DMS153 (cell line): Measurements from ENCODE around the gene BUD31.
"Not testable (repeated sequence)": the region's sequence is repeated elsewhere in the genome, so short reads cannot be mapped to it uniquely, and the experiment has no call there.

Source experiments
- DNase-seq: peaks from one replicate; lab custom pipeline; 2025; lab: John Stamatoyannopoulos, UW

BUD31 gene

DNA sequence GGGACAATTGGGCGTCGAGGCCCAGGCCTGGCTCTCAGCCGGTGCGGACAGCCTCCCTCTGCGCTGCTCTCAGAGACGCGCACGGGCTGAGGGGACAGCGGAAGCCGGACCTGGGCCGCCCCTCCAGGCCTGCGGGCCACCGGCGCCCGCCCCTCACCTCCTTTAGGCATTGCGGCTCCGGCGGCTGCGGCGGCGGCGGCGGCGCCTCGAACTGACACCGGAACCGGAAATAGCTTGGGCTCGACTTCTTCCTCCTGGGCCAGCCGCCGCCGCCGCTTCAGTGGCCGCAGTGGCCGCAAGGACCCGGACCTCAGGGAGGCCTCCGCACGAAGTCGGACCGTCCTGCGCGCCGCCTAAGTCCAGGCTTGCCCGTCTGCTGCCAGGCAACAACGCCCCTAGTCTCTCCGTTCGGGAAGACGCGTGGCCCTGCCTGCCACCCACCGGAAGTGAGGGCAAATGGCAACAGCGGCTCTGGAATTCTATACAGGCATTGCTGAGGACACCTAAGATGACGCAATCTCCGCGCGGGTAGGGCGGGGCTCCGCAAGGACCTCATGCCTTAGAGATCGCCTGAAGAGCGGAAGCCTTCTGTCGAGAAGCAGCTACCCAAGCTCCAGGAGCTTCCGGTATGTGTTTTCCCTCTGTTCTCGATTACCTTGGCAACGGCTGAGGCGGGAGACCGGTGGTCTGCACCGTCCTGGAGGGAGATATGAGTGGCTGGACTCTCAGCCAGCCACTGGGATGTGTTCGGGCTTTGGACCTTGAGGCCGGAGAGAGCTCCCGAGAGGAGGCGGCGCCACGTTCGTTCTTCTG is at the start of gene BUD31, which contains the start of gene PDAP1:
BUD31 (plus strand) TSS at position 591 of the 813 bp plus-strand sequence. CDS start 2,124 bp downstream, outside the sequence.
PDAP1 (minus strand) TSS at position 219 of the 813 bp plus-strand sequence; CDS start at position 170, 49 bp downstream.
- peak; percentile 90 for DNase-seq

DNA sequence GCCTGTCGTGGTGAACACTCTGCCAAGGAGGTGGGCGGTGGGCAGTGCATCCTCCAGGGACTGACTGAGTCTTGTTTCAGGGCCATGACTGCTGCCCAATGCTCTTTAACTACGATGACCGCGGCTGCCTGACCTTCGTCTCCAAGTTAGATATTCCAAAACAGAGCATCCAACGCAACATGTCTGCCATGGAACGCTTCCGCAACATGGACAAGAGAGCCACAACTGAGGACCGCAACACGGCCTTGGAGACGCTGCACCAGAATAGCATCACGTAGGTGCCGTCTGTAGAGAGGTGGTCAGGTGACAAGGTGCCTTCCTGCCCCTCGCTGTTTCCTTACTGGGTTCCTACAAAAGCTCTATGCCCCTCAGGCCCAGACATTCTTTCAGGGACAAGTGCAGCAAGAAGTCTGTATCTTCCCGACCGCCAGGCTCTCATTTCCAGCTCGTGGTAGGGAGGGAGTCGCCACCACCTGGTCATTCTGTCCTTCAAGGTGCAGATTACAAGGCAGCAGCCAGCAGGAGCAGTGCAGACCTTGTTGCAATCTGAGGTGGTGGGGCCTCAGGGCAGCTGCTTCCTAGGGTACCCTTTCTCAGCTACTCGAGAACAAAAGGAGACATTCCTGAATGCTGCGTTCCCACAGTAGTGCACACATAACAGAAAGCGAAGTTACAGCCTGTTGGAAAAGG is 49.2 kb upstream of the BUD31 start:
- no peak for DNase-seq

DNA sequence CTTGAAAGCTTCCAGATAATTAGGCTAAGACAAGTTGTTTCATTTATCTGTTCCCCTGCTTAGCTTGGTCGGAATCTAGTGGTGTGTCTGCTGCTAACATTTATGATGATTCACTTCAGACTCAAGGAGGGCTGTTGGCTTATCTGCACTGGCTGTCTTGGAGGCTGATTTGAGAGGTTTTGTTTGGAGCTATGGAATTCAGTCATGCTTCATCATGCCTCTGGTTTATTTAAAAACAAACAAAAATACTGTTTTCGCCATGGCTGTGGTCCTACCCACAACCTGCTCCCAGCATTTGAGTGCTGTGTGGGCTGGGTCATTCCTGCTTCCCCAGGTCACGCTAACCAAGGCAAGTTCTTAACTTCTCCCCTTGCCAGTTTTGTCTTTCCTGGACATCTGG is 46.0 kb upstream of the BUD31 start:
- DNase-seq = no peak

DNA sequence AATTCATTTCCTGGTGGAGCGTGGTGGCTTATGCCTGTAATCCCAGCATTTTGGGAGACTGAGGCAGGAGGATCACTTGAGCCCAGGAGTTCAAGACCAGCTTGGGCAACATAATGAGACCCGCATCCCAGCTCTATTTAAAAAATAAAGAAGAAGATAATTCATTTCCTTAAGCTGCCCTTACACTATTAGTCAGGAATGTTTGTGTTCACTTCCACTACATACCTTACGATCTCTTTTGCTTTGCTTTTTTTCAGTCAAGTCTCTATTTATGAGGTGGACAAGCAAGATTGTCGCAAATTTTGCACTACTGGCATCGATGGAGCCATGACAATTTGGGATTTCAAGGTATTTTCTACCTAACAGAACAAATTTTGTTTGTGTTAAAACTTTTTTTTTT is 45.5 kb upstream of the BUD31 start:
- DNase-seq = no peak

DNA sequence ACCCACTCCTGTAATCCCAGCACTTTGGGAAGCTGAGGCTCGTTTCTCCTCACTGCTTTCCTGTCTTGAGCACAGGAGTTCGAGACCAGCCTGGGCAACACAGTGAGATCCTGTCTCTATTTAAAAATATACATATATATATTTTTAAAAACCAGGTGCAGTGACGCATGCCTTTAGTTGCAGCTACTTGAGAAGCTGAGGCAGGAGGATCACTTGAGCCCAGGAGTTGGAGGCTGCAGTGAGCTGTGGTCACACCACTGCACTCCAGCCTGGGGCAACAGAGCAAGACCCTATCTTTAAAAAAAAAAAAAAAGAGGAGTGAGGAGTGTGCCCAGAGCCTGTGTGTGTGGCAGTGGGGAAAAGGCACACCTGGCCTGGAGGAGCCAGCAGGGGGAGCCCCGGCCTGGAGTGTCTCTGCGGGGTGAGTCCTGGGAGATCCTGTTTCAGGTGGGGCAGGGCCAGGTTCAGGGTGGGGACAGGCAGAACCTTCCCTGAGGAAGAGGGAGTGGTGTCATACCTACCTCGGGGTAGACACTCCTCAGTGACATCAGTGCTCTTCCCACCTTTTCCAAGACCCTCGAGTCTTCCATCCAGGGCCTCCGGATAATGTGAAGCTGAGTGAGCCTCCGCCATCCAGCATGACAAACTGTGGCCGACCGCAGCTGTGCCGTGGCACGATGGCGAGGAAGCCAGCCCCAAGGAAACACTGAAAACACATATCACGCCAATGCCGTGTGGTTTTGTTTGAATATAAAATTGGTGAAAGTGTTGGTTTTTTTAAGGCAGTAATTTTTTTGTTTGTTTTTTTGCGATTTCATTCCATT is 43.2 kb upstream of the BUD31 start:
- DNase-seq = no peak

DNA sequence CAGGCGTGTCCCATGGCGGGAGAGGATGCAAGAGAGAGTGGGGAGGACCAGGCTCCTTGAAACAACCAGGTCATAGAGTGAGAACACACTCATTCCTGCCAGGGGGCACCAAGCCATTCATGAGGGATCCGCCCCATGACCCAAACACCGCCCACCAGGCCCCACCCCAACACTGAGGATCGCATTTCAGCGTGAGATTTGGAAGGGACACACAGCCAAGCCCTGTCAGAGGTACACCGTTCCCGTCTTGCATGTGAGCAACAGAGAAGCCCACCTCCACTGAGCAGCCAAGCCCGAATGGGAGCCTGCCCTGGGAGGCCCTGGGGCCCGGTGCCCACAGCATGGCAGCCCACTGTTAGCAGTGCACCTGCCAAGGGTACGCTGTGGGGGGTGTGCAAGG is 42.1 kb upstream of the BUD31 start:
- DNase-seq = no peak

DNA sequence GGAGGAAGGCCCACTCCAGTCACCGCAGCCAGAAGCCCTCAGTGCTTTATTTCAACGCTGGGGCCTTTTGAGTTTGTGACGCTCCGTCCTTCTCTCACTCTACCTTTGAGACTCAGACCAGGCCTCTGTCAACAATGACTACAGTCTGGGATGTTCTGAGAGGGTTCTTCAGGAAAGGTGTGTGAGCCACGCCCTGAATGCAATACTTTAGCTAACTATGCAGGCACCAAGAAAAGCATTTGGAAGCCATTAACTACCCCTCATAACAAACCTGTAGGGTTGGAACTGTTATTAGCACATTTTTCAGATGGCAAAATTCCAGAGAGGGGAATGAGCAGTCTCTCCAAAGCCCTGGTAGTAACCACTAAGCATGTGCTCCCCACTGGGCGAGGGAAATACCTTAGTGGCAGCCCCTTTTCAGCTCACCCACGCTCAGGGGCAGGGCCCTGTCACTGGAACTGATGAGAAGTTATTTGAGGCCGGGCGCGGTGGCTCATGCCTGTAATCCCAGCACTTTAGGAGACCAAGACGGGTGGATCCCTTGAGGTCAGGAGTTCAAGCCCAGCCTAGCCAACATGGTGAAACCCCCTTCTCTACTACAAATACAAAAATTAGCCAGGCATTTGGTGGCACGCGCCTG is 39.9 kb upstream of the BUD31 start:
- DNase-seq = no peak

DNA sequence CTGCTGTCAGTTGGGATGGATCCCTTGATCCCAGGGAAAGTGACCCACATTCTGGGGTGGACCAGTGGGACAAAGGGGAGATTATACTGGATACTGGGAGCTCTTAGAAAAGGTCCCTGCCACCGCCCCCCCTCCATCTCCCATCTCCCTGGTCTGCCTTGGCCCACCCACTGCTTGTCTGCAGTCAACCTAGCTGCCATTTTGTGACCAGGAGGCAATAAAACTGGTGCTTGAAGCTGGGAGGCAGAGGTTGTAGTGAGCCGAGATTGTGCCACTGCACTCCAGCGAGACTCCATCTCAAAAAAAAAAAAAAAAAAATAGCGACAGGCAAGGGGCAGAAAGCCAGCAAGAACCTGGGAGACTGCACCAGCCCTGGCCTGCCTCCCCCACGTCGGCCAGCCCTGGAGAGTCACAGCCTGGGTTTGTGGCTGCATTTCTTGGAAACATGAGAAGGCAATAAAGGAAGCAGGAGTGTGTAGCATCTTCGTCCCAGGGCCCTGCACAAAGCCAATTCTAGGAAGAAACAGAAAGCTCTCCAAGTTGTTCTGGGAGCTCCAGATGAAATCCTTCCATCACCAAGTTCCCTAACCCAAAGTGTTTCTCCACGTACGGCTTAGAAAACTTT is 38.9 kb upstream of the BUD31 start:
- DNase-seq = no peak

DNA sequence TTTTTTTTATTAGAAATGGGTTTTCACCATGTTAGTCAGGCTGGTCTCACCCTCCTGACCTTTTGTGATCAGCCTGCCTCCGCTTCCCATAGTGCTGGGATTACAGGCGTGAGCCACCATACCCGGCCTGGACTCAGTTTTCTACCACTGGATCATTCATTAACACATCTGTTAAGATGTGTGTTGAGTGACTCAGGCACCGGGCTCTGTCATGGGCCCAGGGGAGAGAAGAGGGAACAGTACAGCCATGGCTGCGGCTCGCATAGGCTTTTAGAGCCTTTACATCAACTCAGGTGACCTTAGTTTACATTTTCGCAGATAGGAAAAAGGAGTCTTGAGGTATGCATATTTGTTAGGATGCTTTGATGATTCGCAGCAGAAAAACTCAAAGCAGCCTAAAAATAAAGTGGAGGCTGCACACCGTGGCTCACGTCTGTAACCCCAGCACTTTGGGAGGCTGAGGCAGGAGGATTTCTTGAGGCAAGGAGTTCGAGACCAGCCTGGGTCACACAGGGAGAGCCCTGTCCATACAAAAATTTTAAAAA is 37.3 kb upstream of the BUD31 start:
- no peak for DNase-seq

DNA sequence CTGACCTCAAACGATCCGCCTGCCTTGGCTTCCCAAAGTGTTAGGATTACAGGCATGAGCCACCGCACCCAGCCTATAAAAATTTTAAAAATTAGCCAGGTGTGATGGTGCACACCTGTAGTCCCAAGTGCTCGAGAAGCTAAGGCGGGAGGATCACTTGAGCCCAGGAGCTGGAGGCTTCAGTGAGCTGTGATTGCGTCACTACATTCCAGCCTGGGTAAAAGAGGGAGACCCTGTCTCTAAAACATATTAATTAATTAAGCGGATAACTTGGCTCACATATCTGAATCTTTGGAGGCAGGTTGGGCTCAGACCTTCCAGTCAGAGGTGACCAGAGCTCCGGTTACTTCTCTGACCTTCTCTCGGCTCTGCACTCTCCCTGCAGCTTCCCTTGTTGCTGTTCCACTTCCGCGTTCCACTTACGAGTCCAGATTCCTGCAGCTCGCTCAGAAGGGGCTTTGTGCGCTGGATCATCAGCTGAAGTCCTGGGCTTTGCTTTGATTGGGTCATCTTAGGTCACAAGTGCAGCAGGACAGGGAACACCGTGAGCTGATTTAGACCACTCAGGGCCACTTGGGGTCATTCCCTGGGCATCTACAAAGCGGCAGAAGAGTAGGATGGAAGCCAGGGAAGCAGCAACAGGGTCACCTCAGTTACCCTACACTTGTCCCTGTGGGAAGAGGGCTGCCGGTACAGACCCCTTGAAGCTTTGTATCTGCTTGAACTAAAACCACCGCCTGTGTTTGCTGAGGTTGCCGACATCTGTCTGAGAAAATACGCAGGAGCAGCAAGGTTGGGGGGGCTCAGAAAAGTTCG is 36.3 kb upstream of the BUD31 start:
- DNase-seq = peak; percentile 53

DNA sequence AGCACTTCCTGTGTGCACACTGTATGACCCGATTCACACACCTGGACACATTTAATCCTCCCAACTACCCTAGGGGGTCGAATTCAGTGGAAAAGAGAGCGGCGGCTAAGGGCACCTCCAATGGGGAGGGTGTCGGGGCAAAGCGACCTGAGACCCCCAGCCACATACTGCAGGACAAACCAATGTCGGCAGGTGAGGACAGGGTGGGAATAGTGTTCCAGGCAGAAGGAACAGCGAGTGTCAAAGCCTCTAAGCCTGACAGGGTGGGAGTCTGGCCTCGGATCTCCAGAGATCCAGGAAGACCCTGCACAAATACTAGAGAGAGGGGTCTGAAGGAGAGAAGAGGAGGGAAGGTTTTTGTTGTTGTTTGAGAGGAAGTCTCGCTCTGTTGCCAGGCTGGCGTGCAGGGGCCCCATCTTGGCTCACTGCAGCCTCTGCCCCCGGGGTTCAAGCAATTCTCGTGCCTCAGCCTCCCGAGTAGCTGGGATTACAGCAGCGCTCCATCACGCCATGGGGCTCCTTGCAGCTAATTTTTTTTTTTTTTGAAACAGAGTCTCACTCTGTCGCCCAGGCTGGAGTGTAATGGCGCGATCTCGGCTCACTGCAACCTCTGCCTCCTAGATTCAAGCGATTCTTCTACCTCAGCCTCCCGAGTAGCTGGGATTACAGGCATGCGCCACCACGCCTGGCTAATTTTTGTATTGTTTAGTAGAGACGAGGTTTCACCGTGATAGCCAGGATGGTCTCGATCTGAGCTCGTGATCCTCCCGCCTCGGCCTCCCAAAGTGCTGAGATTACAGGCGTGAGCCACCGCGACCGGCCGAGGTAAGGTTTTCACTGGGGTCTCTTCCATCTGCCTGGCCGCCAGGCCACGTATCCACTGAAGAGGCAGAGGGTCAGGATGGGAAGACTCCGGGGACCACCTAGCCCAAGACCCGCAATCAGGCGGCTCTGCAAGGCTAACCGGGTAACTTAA is 35.4 kb upstream of the BUD31 start:
- DNase-seq = no peak

DNA sequence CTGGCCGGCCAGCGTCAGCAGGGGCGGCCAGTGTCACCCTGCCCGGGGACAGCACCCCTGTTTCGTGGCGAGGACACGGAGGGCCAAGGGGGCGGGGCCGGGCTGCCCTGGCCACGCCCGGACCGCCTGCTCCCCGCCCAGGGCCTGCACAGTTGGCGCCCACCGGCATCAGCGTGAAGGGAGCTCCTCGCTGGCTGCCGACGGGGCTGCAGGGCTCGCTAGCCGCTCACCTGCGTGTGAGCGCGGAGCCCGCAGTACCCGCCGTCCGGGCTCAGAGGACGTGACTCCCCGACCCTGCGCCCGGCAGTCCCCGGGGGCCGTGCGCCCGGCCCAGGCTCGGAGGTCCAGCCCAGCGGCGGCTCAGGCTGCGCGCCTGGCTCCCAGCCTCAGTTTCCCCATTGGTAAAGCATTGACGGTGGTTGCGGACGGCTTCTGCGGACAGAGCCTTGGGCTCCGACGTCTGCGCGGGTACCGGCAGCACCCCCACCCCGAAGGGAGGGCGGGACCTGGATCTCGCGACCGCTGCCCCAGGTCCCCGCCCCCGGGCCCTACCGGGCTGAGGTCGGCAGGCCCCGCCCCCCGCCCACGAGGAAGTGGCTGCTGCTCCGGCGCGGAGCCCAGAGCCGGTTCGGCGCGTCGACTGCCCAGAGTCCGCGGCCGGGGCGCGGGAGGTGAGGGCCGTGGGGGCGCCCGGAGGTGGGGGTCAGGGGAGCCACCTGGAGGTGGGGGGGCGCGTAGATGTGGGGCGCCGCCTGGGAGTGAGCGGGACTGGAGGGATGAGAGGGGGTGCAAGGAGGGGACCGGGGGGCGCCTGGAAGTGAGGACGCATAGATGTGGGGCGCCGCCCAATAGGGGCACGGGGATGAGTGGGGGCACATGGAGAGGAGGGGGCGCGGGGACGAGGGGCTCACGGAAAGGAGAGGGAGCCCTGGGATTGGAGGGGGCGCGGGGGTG is 34.4 kb upstream of the BUD31 start, which contains the start of gene ARPC1B:
ARPC1B (plus strand) TSS at position 620 of the 954 bp plus-strand sequence. CDS start 10,985 bp downstream, outside the sequence.
- DNase-seq = peak; percentile 47

DNA sequence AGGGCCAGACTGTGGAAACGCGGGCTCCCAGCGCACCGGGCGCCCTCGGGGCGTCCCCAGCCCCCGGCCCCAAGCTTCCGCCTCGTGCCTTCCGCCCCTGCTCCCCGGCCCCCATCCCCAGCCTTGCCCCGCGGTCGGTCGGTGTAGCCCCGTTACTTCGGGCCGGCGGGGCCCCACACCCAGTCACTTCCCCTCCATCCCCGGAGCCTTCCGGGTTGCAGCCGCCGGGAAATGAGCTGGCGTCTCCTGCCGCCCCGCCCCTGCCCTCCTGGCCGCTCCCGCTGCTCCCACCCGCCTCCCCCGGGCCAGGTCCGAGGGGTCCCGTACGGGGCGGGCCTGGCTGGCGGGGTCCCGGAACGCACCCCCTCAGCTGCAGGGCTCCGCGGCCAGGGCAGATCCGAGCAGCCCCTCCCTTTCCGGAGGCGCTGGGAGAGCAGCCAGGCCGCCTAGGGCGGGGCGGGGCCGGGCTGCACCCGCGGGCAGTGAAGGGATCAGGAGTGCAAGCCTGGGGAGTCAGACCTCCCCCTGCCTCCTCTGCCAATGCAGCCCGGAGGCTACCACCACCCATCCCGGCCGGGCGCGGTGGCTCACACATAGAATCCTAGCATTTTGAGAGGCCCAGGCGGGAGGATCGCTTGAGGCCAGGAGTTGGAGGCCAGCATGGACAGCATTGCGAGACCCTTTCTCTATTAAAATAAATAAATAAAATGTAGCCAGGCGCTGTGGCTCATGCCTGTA is 33.5 kb upstream of the BUD31 start:
- no peak for DNase-seq

DNA sequence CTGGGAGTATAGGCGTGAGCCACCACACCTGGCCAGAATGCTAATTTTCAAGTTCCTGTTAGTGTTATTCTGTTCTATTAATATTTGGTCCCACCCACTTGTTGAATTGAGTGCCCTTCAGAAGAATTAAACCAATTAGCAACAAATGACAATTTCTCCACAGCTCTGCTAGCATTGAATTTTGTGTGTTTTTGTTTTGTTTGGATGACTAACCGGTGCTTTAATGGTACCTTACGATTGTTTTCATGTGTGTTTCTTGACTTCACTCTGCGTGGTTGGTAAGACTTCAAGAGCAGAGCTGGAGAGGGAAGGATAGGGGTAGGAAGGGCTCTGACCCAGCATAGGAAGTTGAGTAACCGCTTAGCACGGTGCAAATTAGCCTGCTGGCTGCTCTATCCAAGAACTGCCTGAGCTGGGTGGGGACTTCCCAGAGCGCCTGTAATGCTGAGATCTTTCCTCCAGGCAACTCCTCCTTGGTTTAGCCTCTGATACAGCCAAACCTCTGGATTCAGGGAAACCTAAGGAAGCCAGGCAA is 29.7 kb upstream of the BUD31 start:
- no peak for DNase-seq

DNA sequence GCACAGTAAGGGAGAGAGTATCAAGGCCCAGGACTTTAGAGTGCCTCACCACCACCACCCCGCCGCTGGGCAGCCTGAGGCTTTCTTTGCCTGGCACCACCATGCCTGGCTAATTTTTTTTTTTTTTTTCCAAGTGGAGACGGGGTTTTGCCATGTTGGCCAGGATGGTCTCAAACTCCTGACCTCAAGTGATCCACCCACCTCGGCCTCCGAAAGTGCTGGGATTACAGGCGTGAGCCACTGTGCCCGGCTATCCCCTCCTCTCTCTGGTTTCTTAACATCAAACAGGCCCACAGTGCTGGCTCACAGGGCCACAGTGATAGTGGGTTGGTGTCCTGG is 29.1 kb upstream of the BUD31 start:
- not testable (repeated sequence) for DNase-seq

DNA sequence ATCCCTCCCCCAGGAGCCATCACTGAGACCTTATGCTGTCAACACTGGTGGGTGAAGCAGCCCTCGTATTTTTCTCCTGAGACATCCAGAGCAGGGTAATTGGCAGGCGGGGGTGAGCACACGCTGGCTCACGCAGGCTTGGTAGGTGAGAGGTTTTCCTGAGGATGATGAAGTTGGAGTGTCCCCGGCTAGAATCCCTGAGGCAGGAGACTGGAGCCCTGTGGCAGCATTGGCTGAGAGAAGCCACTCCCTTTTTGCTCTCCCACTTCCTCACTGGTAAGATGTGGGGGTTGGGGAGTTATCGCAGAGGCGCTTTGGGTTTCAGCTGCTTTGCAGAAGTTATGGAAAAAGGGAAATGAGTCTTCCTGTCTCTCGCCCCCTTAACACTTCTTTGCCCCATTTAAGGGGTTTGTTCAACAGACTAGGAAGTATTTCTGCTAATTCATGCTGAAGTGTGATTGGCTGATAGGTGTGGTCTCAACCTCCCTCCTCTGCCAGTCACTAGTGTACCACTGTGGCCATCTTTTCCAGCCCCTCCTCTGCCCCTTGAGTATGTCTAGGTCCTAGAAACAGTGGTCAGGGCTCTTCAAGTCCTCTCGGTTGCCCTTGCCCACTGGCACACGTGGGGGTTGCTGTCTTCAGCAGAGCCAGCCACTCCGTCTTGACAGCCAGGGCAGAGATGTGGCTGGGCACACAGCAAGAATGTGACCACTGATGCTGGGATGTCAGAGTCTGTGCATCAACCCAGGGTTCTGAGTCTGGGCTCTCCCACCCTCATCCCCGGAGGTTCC is 28.5 kb upstream of the BUD31 start:
- no peak for DNase-seq
